GM21529 (cell line): ENCODE results near the gene SNX8.
"Not testable (repeated sequence)": the region's sequence is repeated elsewhere in the genome, so short reads cannot be mapped to it uniquely, and the experiment has no call there.

Experiments used
- ATAC-seq: cut with Tn5 transposase; IDR thresholded peaks from one replicate; pipeline ENCODE4 v1.9.1; 2021; ENCODE audit not compliant: unreplicated experiment

SNX8 gene

GRCh38 chr7:2314209-2314955, at the start of gene SNX8:
TSS of gene SNX8 (minus strand) at chr7:2314441. CDS start at chr7:2314421, 20 bp downstream.
- peak; percentile 71 for ATAC-seq

- no peak for ATAC-seq
Observed at GRCh38 chr7:2362385-2363088, 48.3 kb upstream of the SNX8 start.

- ATAC-seq: no peak
Observed at GRCh38 chr7:2360796-2361195, 46.6 kb upstream of the SNX8 start.

- ATAC-seq: no peak
Observed at GRCh38 chr7:2359610-2360009, 45.4 kb upstream of the SNX8 start.

GRCh38 chr7:2358968-2359527, 44.8 kb upstream of the SNX8 start:
- no peak for ATAC-seq

GRCh38 chr7:2357571-2357970, 43.3 kb upstream of the SNX8 start:
- ATAC-seq: no peak

- ATAC-seq: no peak
Observed at GRCh38 chr7:2357165-2357564, 42.9 kb upstream of the SNX8 start.

GRCh38 chr7:2355705-2356008, 41.4 kb upstream of the SNX8 start:
- no peak for ATAC-seq

- peak; percentile 12 for ATAC-seq
Observed at GRCh38 chr7:2354939-2355704, 40.9 kb upstream of the SNX8 start.

- peak; percentile 80 for ATAC-seq
Observed at GRCh38 chr7:2354186-2354938, 40.1 kb upstream of the SNX8 start, which contains the start of gene EIF3B. TSS of gene EIF3B (plus strand) at chr7:2354827. CDS start at chr7:2354922, 95 bp downstream.

GRCh38 chr7:2353936-2354185, 39.6 kb upstream of the SNX8 start:
- ATAC-seq: peak; percentile 56

- no peak for ATAC-seq
Observed at GRCh38 chr7:2353113-2353935, 39.1 kb upstream of the SNX8 start.

GRCh38 chr7:2350861-2351260, 36.6 kb upstream of the SNX8 start:
- no peak for ATAC-seq

- no peak for ATAC-seq
Observed at GRCh38 chr7:2350055-2350454, 35.8 kb upstream of the SNX8 start.

- ATAC-seq: not testable (repeated sequence)
Observed at GRCh38 chr7:2347351-2348063, 33.3 kb upstream of the SNX8 start.

GRCh38 chr7:2336626-2337299, 22.5 kb upstream of the SNX8 start:
- ATAC-seq: no peak

- not testable (repeated sequence) for ATAC-seq
Observed at GRCh38 chr7:2332606-2333231, 18.5 kb upstream of the SNX8 start.

- ATAC-seq: no peak
Observed at GRCh38 chr7:2331707-2332106, 17.5 kb upstream of the SNX8 start.

GRCh38 chr7:2330493-2330892, 16.3 kb upstream of the SNX8 start:
- no peak for ATAC-seq
